HUES48 (cell line): Measurements from ENCODE around the gene CARMIL1.

Source experiments
- H3K27ac ChIP-seq: one replicate; pipeline ENCODE4 v1.7.0; 2013; ENCODE audit warnings: low read depth, low read length, inconsistent platforms
- H3K27me3 ChIP-seq: 2 replicates; pipeline ENCODE4 v1.6.1; 2013; ENCODE audit warnings: mild to moderate bottlenecking, low read length; ENCODE audit not compliant: control insufficient read depth, insufficient read depth
- H3K36me3 ChIP-seq: 2 replicates; pipeline ENCODE4 v1.6.1; 2013; ENCODE audit warnings: low read length; ENCODE audit not compliant: control insufficient read depth, insufficient read depth
- H3K4me1 ChIP-seq: 2 replicates; pipeline ENCODE4 v1.6.1; 2013; ENCODE audit warnings: mild to moderate bottlenecking, low read length; ENCODE audit not compliant: control insufficient read depth, insufficient read depth
- H3K4me3 ChIP-seq: 2 replicates; pipeline ENCODE4 v1.5.1; 2013; ENCODE audit warnings: mild to moderate bottlenecking, low read depth, low read length
- H3K9ac ChIP-seq: 2 replicates; pipeline ENCODE4 v1.6.1; 2013; ENCODE audit warnings: mild to moderate bottlenecking, low read depth, low read length, moderate library complexity
- H3K9me3 ChIP-seq: 2 replicates; pipeline ENCODE4 v1.6.1; 2013; ENCODE audit warnings: low read length; ENCODE audit not compliant: control insufficient read depth, insufficient read depth

Gene CARMIL1

DNA sequence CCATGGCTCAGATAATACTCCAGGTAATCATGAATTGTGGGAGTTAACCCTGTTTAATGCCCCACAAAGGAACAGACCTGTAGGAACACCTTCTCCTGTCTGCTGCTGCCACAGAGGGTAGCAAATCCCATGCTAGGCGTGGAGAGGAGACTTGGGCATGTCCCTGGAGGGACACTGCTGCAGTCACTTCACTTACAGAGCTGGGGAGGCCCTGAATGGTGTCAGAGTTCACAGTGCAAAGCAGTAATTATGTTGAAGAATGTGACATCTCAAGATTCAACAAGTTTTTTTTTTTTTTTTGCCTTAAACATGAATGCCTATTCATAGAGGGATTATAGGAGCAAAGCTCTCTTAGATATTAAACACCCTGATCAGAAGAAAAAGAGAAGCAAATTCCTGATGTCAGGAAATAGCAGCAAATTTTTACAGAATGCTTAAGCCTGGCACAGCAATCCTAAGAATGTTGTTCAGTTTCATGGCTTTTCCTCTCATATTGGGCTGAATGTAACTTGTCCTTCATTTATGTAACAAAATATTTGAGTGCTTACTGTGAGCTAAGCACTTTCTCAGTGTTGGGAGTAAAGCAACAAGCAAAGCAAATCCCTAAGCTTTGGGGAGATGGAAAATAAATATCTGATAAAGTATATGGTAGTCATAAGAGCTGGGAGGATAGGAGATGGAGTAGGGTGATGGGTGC lies 45.0 kb downstream of the CARMIL1 start:
- no peaks in the 10 kb centered on the region for H3K9me3 ChIP-seq
- no peaks in the 10 kb centered on the region for H3K27me3 ChIP-seq
- H3K36me3 ChIP-seq, result no peaks in the 10 kb centered on the region
- no peak overlapping the region for H3K9ac ChIP-seq
- H3K4me3 ChIP-seq, result no peak overlapping the region
- H3K27ac ChIP-seq, result no peak overlapping the region
- peaks cover 20% of the 10 kb centered on the region for H3K4me1 ChIP-seq

DNA sequence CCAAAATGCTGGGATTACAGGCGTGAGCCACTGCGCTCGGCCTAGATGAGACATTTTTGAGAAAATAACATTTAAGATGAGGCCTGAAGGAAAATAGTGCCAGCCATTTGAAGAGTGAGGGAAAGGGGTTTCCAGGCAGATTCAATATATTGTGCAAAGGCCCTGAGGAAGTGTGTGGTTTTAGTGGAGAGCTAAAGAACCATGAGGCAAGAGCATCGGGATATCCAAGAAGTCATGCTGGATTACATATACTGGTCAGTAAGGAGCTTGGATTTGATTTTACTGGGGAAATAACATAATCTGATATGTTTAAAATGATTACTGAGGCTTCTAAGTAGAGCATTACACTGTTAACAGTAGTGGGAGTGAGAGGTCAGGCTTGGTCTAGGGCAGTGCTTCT lies 47.0 kb downstream of the CARMIL1 start:
- Histone ChIP-seq H3K9me3 (no peaks in the 10 kb centered on the region), H3K4me3 (no peak overlapping the region), H3K27me3 (no peaks in the 10 kb centered on the region), H3K4me1 (peaks cover 21% of the 10 kb centered on the region), H3K36me3 (no peaks in the 10 kb centered on the region), H3K9ac (no peak overlapping the region), H3K27ac (no peak overlapping the region)

DNA sequence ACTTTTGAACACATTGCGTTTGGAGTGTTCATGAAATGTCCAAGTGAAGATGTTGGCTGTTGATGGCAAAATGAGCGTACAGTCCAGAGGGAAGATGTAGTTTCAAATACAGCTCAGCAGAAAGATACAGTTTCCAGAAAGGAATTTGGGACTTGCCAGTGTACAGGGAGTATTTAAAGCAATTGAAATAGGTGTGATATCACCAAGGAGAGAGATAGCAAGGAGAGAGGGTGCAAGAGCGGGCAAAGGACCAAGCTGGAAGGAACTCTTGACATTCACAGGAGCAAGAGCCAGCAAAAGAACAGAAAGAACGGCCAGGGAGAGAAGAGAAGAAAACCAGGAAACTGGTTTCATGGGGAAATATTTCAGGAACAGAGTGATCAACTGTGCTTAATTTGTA lies 47.8 kb downstream of the CARMIL1 start:
- Histone ChIP-seq H3K4me1 (peaks cover 29% of the 10 kb centered on the region), H3K9me3 (no peaks in the 10 kb centered on the region), H3K4me3 (no peak overlapping the region), H3K27me3 (no peaks in the 10 kb centered on the region), H3K27ac (no peak overlapping the region), H3K36me3 (no peaks in the 10 kb centered on the region), H3K9ac (no peak overlapping the region)

DNA sequence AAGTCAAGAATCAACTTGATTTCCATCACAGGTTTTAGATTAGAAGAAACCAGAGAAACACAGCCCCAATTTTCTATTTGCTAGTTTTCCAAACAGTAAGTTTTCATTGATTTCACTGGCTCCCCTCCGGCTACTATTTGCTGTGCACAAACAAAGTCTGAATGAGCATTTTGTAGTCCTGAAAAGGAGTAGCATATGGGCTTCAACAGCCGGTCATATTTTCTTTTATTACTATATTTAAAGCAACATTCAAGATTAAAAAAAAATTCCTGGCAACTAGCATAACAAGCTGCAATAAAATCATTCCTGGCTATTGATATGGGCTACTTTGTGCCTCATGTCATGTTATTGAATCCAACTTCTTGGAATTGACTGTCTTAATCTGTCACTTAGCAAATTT lies 48.3 kb downstream of the CARMIL1 start:
- H3K4me1 ChIP-seq, result peaks cover 34% of the 10 kb centered on the region
- no peaks in the 10 kb centered on the region for H3K9me3 ChIP-seq

DNA sequence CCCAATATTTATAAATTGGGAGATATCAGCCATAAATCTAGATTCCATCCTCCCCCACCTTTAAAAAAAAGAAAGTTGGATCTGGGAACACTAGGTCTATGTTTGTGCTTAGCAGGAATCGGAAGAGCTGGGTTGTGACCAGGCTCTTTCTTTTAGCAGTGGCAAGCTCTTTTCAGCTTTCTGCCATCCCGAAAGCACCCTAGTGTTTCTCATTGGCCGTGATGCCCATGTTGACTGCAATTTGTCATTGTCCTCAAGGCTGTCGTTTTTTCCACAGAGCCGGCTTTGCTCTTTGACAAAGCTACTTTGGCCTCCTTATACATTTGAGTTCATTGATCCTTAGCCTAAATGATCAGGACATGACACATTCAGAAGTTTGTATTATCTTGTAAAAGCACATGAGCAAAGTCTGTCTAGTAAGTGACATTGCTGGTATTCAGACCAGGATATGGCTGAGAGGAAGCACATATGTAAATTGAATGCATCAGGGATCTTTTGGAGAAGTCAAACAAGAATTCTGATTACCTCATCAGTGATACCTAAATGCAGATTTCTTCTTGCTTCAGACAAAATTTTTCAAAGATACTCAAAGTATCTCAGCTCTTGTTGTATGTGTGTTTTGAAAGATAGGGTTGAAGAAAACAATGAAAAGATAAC lies 50.1 kb downstream of the CARMIL1 start:
- Histone ChIP-seq H3K9me3 (no peaks in the 10 kb centered on the region), H3K27ac (peak overlapping the region; percentile 36), H3K27me3 (no peaks in the 10 kb centered on the region), H3K4me3 (no peak overlapping the region), H3K4me1 (peaks cover 52% of the 10 kb centered on the region), H3K36me3 (no peaks in the 10 kb centered on the region), H3K9ac (no peak overlapping the region)

More for the DNA sequence above, 48.3 kb downstream of the CARMIL1 start:
- no peaks in the 10 kb centered on the region for H3K36me3 ChIP-seq
- no peak overlapping the region for H3K27ac ChIP-seq
- no peak overlapping the region for H3K4me3 ChIP-seq
- no peak overlapping the region for H3K9ac ChIP-seq
- H3K27me3 ChIP-seq, result no peaks in the 10 kb centered on the region

DNA sequence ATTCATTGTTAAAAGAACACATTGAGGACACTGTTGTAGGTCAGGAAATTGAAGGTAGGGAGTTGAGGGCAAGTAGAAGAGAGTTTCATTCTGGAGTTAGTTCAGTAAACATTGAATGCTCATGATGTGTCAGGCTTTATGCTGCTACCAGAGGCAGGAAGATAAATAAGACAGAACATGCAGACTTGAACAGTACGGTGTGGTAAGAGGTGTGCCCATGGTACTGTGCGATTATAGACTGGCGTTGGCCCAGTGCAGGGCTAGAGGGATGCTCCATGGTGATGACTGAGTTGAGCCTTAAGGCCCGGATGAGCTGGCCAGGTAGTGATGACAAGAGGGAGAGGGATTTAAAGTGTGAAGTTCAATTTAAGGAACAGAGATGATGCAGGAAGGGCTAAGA lies 50.8 kb downstream of the CARMIL1 start:
- Histone ChIP-seq H3K9me3 (no peaks in the 10 kb centered on the region), H3K4me1 (peaks cover 58% of the 10 kb centered on the region), H3K36me3 (no peaks in the 10 kb centered on the region), H3K9ac (no peak overlapping the region), H3K4me3 (no peak overlapping the region), H3K27me3 (no peaks in the 10 kb centered on the region), H3K27ac (peak overlapping the region; percentile 16)

DNA sequence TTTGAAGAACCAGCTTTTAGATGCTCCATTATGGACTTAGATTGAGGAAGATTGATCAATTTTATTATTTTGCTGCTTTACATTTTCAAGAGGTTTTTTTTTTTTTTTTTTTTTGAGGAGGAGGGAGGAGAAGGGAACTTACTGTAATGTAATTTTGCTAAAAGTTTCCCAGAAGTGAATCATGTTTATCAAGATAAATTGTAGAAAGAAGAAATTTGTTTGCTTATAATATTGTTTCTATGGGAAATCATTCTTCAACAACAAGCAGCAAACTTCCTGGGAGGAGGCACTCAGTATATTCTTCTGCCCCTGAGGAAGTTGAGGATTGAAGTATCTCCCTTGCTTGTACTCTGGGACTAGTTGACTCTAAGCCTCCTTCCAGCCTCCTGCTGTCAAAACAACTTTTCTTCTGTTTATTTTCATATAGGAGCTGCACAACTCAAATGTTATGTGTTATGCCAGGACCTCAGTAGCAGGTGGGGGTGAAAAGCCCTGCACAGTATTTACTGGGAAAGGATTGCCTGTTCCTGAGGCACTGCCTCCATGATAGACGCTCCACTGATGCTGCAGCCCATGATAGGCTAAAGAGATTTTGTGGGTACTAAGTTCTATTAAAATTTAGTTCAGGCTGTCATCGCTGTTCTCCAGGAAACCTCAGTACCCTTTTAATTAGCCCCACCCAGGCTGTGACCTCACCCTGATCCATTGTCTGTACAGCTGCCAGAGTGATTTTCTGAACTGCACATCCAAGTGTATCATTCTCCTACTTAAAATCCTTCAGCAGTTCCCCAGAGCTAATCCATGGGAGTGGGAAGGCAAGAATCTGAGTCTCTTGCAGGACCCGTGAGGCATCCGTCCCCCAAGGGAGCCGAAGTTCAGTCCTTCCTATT lies 51.9 kb downstream of the CARMIL1 start:
- Histone ChIP-seq H3K9me3 (no peaks in the 10 kb centered on the region), H3K4me1 (peaks cover 65% of the 10 kb centered on the region), H3K4me3 (no peak overlapping the region), H3K27ac (peak overlapping the region; percentile 29), H3K36me3 (no peaks in the 10 kb centered on the region), H3K9ac (no peak overlapping the region), H3K27me3 (no peaks in the 10 kb centered on the region)

DNA sequence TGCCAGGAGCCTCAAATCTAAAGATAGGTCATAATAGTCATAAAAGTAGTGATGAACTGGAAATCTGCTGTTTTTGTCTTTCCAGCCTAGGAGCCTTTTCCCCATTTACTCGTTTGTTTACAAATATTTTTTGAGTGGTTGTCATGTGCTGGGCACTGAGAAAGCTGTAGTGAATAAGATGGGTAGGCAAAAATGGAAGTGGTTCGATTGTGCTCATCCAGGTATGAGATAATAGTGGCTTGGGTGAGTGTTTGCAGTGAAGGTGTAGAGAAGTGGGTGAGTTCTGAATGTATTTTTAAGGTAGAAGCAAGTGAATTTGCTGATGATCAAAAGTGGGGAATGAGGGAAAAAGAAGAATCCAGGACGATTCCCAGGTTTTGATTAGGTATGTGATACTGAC lies 53.0 kb downstream of the CARMIL1 start:
- H3K4me3 ChIP-seq, result no peak overlapping the region
- no peaks in the 10 kb centered on the region for H3K27me3 ChIP-seq
- peaks cover 68% of the 10 kb centered on the region for H3K4me1 ChIP-seq
- H3K9ac ChIP-seq, result no peak overlapping the region
- H3K36me3 ChIP-seq, result no peaks in the 10 kb centered on the region
- no peak overlapping the region for H3K27ac ChIP-seq
- H3K9me3 ChIP-seq, result no peaks in the 10 kb centered on the region

DNA sequence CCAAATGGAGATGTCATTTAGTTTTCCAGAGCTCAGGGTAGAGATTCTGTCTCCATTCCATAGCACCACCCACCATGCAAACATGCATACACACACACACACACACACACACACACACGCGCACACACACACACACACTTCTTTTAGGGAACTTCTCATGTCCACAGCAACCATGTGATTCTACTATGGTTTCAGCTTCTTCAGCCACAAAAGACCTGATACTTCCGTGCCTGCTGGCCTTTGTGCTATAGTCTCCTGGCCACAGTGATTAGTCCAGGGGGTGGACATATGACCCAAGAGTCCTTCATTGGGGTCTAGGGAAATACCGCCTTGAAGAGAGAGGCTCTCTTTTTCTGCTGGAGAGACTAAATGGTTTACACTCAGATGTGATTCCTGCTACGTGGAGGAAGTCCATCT lies 53.5 kb downstream of the CARMIL1 start:
- Histone ChIP-seq H3K27ac (peak overlapping the region; percentile 56), H3K9me3 (no peaks in the 10 kb centered on the region), H3K9ac (no peak overlapping the region), H3K36me3 (no peaks in the 10 kb centered on the region), H3K4me3 (no peak overlapping the region), H3K27me3 (no peaks in the 10 kb centered on the region), H3K4me1 (peaks cover 71% of the 10 kb centered on the region)

DNA sequence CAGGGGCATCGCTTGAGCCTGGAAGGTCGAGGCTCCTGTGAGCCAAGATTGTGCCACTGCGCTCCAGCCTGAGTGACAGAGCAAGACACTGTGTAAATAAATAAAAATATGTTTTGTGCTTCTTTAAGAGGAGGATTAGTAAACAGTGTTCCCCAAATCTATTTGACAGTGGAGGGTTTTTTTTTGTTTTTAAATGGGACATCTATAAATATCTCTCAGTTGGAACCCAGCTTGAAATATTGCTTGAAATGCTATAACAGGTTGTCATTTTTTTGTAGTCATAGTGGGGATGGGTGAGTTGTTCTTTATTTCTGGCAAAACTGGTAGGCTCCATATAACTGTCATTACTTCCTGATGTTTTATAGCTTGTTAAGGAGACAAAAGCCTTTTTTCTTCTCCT lies 54.3 kb downstream of the CARMIL1 start:
- H3K27me3 ChIP-seq, result no peaks in the 10 kb centered on the region

DNA sequence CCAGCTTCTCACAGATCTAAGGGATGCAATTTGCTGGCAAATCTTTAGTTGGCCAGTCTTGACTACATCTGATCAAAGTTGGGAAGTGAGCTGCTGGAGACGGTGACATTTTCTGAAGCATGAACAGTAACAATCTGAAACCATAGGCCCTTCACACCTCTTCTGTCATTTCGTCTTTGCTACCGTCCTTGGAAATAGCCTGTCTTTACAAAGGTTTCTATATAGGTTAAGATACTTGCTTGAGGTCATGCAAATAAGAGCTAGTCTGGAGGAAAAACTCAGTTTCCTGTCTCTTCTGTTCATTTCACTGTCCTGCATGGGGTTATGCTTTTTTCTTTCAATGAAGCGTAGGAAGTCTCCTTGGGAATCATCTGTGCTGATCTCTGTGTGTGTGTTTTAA lies 55.6 kb downstream of the CARMIL1 start:
- Histone ChIP-seq H3K9ac (no peak overlapping the region), H3K27ac (no peak overlapping the region), H3K36me3 (no peaks in the 10 kb centered on the region), H3K4me3 (no peak overlapping the region), H3K4me1 (peaks cover 60% of the 10 kb centered on the region), H3K9me3 (no peaks in the 10 kb centered on the region), H3K27me3 (no peaks in the 10 kb centered on the region)

More for the DNA sequence above, 54.3 kb downstream of the CARMIL1 start:
- Histone ChIP-seq H3K9ac (no peak overlapping the region), H3K36me3 (no peaks in the 10 kb centered on the region), H3K4me1 (peaks cover 71% of the 10 kb centered on the region), H3K9me3 (no peaks in the 10 kb centered on the region), H3K27ac (no peak overlapping the region), H3K4me3 (no peak overlapping the region)
